Liver (tissue), 9 donors: Measurements from ENCODE around the gene TNIP3. TPM values are rescaled to one million over a fixed set of nuclear protein-coding genes. Genes with fewer than 3 reads are reported as not detected.

Source experiments
- DNase-seq: peaks from one replicate; pipeline ENCODE4 v3.0.0-alpha.2; 2017; ENCODE audit warnings: low spot score
- H3K27ac ChIP-seq, 2 donors: one replicate each; pipeline ENCODE4 v1.7.0; 2013; ENCODE audit warnings: inconsistent platforms in 2 of 2, low read length in 2 of 2, control low read depth in 1 of 2, low read depth in 1 of 2, mild to moderate bottlenecking in 1 of 2
- H3K27me3 ChIP-seq, 4 donors: one replicate each; pipeline versions ENCODE4 v1.6.1 to v1.7.0; 2013; ENCODE audit warnings: low read length in 3 of 4, inconsistent platforms in 1 of 4, mild to moderate bottlenecking in 1 of 4, moderate library complexity in 1 of 4; ENCODE audit not compliant: control insufficient read depth in 4 of 4, insufficient read depth in 4 of 4
- H3K36me3 ChIP-seq, 4 donors: one replicate each; pipeline versions ENCODE4 v1.6.1 to v1.7.0; 2013; ENCODE audit warnings: low read length in 3 of 4, mild to moderate bottlenecking in 3 of 4, low read depth in 1 of 4, moderate library complexity in 1 of 4; ENCODE audit not compliant: control insufficient read depth in 4 of 4, insufficient read depth in 3 of 4
- H3K4me1 ChIP-seq, 4 donors: one replicate each; pipeline versions ENCODE4 v1.6.1 to v1.7.0; 2013; ENCODE audit warnings: low read length in 3 of 4, mild to moderate bottlenecking in 3 of 4, moderate library complexity in 1 of 4; ENCODE audit not compliant: control insufficient read depth in 4 of 4, insufficient read depth in 4 of 4
- H3K4me3 ChIP-seq, 3 donors: one replicate each; pipeline versions ENCODE4 v1.6.1 to v1.7.0; 2013; ENCODE audit warnings: low read length in 3 of 3, control low read depth in 1 of 3, low read depth in 1 of 3, mild to moderate bottlenecking in 1 of 3
- H3K9ac ChIP-seq, 2 donors: one replicate each; pipeline ENCODE4 v1.7.0; 2013; ENCODE audit warnings: low read length in 2 of 2, mild to moderate bottlenecking in 2 of 2, moderate library complexity in 2 of 2, control low read depth in 1 of 2, low read depth in 1 of 2
- H3K9me3 ChIP-seq, 4 donors: one replicate each; pipeline versions ENCODE4 v1.6.1 to v1.7.0; 2013; ENCODE audit warnings: low read length in 3 of 4; ENCODE audit not compliant: control insufficient read depth in 4 of 4
- CTCF ChIP-seq: fragments of 150-350 bp; IDR thresholded peaks from 2 replicates; pipeline ENCODE4 v1.5.1; 2017; ENCODE audit warnings: improper control_type of control experiment, low read depth, low read length; ENCODE audit not compliant: missing input control
- FOXA1 ChIP-seq: IDR thresholded peaks from 2 replicates; pipeline ENCODE4 v1.6.1; 2016; ENCODE audit warnings: antibody characterized with exemption
- FOXA2 ChIP-seq: IDR thresholded peaks from 2 replicates; pipeline ENCODE4 v1.6.1; 2016; ENCODE audit warnings: antibody characterized with exemption
- GABPA ChIP-seq, 2 donors: IDR thresholded peaks in 1 of 2; conservative IDR thresholded peaks in 1 of 2; 2 replicates each; pipeline ENCODE4 v1.6.1; 2016; ENCODE audit warnings: antibody characterized with exemption in 2 of 2, mild to moderate bottlenecking in 1 of 2, moderate library complexity in 1 of 2
- HNF4A ChIP-seq, 2 donors: conservative IDR thresholded peaks; 2 replicates each; pipeline ENCODE4 v1.6.1; 2016; ENCODE audit warnings: antibody characterized with exemption in 2 of 2, mild to moderate bottlenecking in 2 of 2
- HNF4G ChIP-seq: IDR thresholded peaks from 2 replicates; pipeline ENCODE4 v1.6.1; 2016; ENCODE audit warnings: antibody characterized with exemption
- JUND ChIP-seq, 2 donors: IDR thresholded peaks; 2 replicates each; pipeline ENCODE4 v1.6.1; 2016; ENCODE audit warnings: antibody characterized with exemption in 2 of 2
- NR2F2 ChIP-seq: IDR thresholded peaks from 2 replicates; pipeline ENCODE4 v1.6.1; 2016; ENCODE audit warnings: antibody characterized with exemption
- RAD21 ChIP-seq, 2 donors: IDR thresholded peaks; 2 replicates each; pipeline ENCODE4 v1.6.1; 2016; ENCODE audit warnings: antibody characterized with exemption in 2 of 2, mild to moderate bottlenecking in 2 of 2
- REST ChIP-seq: IDR thresholded peaks from 2 replicates; pipeline ENCODE4 v1.6.1; 2016; ENCODE audit warnings: antibody characterized with exemption, mild to moderate bottlenecking
- TAF1 ChIP-seq: conservative IDR thresholded peaks from 2 replicates; pipeline ENCODE4 v1.6.1; 2016; ENCODE audit warnings: antibody characterized with exemption, mild to moderate bottlenecking
- YY1 ChIP-seq: IDR thresholded peaks from 2 replicates; pipeline ENCODE4 v1.6.1; 2016; ENCODE audit warnings: antibody characterized with exemption, mild to moderate bottlenecking
- WGBS: extraction: QIAGEN DNeasy Blood & Tissue Kit; methylation state at CpG from one replicate; pipeline ENCODE4 v1.1.7; 2013; 5-methylcytosine and 5-hydroxymethylcytosine counted together
- polyA plus RNA-seq, 2 donors: library from polyadenylated mRNA; stranded (reverse) in 1 of 2; unstranded in 1 of 2; fragments of 200-250 nt in 1 of 2; fragments of >200 nt in 1 of 2; fragmentation: Nextera tagmentation in 1 of 2; extraction: Ambion mirVana in 1 of 2; gene quantifications; one replicate each; pipeline versions ENCODE4 v1.2.1 to v1.2.3, GENCODE V29; 2013 to 2015
- total RNA-seq, 2 donors: library from RNA; depleted of rRNA; stranded (reverse); fragments of >200 nt; gene quantifications; one replicate each; pipeline ENCODE4 v1.2.3, GENCODE V29; 2014
- TF ChIP-seq, protein P1 (sequence below): IDR thresholded peaks from 2 replicates; pipeline ENCODE4 v1.6.1; 2016; ENCODE audit warnings: antibody characterized with exemption
- donor health status: healthy.
- donor health status: healthy.
- donor health status: healthy.
- donor health status: healthy.
- donor health status: healthy.

Gene TNIP3
- total and polyA plus RNA-seq, 4 donors = 0.02 to 0.25 TPM; not detected in 2

- peaks cover 0 to 9% (median 0%) of the 10 kb centered on the region in 4 donors for H3K27me3 ChIP-seq
- 82% methylated on average over 1 of the region's 1 CpG for WGBS
- no peak overlapping the region for H3K27ac ChIP-seq
- H3K9ac ChIP-seq = no peak overlapping the region
- H3K4me1 ChIP-seq = peaks cover 0 to 2% (median 0%) of the 10 kb centered on the region in 4 donors
- H3K9me3 ChIP-seq = no peaks in the 10 kb centered on the region
- no peak overlapping the region for H3K4me3 ChIP-seq
- H3K36me3 ChIP-seq = no peaks in the 10 kb centered on the region
- no peak for DNase-seq
- TF ChIP-seq RAD21 (IDR thresholded peaks at IDR 0.05) (no peak), TAF1 (no peak), NR2F2 (no peak), HNF4G (no peak), YY1 (no peak), FOXA2 (no peak), GABPA (IDR thresholded peaks at IDR 0.05 in 1 of 2, conservative IDR thresholded peaks at IDR 0.05 in 1 of 2) (no peak), JUND (IDR thresholded peaks at IDR 0.05) (no peak)
Measured at GRCh38 chr4:121114756-121115155, 49.4 kb downstream of the TNIP3 start.

DNA sequence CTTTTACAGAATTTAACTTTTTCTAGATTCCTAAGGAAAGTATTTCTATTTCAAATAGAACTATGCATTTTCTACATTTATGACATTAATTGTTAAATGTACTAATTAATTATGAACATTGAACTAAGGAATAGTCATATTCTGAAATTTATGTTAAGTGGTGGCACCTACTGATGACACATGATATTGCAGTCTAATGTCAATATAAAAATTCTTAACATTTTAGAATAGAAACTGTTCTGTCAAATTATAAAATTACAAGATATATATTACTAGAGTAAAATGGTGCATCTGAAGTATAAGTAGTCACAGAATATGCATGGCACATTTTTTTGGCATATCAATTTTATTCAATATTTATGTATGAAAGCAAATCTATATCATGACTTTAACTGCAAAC lies 51.6 kb downstream of the TNIP3 start:
- no peaks in the 10 kb centered on the region for H3K36me3 ChIP-seq
- H3K9ac ChIP-seq = no peak overlapping the region
- H3K27me3 ChIP-seq = peaks cover 0 to 12% (median 0%) of the 10 kb centered on the region in 4 donors
- TF ChIP-seq TAF1 (no peak), CTCF (peak; percentile 37), RAD21 (IDR thresholded peaks at IDR 0.05) (peak; percentile 50 to 51), REST (no peak), HNF4A (conservative IDR thresholded peaks at IDR 0.05) (no peak), JUND (IDR thresholded peaks at IDR 0.05) (no peak), FOXA1 (no peak)
- no peak overlapping the region for H3K4me3 ChIP-seq
- H3K9me3 ChIP-seq = no peaks in the 10 kb centered on the region
- H3K4me1 ChIP-seq = peaks cover 0 to 2% (median 0%) of the 10 kb centered on the region in 4 donors
- H3K27ac ChIP-seq = no peak overlapping the region
- DNase-seq = no peak

- WGBS = 90% methylated on average over 2 of the region's 2 CpGs
- TF ChIP-seq CTCF (no peak), JUND (IDR thresholded peaks at IDR 0.05) (no peak)
- TF ChIP-seq, protein P1, sequence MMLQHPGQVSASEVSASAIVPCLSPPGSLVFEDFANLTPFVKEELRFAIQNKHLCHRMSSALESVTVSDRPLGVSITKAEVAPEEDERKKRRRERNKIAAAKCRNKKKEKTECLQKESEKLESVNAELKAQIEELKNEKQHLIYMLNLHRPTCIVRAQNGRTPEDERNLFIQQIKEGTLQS = no peak
- no peaks in the 10 kb centered on the region for H3K9me3 ChIP-seq
- DNase-seq = no peak
- H3K9ac ChIP-seq = no peak overlapping the region
- no peak overlapping the region for H3K4me3 ChIP-seq
- peaks cover 0 to 2% (median 0%) of the 10 kb centered on the region in 4 donors for H3K4me1 ChIP-seq
- no peak overlapping the region for H3K27ac ChIP-seq
- H3K27me3 ChIP-seq = peaks cover 0 to 3% (median 0%) of the 10 kb centered on the region in 4 donors
- no peaks in the 10 kb centered on the region for H3K36me3 ChIP-seq
Measured at GRCh38 chr4:121108557-121108956, 55.6 kb downstream of the TNIP3 start.
